CD1c-positive myeloid dendritic cell (primary cell): ENCODE data around the gene TUBA3D.
"Not testable (repeated sequence)": the region's sequence is repeated elsewhere in the genome, so short reads cannot be mapped to it uniquely, and the experiment has no call there.

ENCODE experiments used
- DNase-seq: peaks from one replicate; pipeline ENCODE4 v3.0.0-alpha.2; 2016; ENCODE audit errors: extremely low spot score

Gene TUBA3D

GRCh38 chr2:131514408-131515166, 38.7 kb downstream of the TUBA3D start:
- not testable (repeated sequence) for DNase-seq

- not testable (repeated sequence) for DNase-seq
These were observed 39.3 kb downstream of the TUBA3D start for GRCh38 chr2:131515235-131515634.

- no peak for DNase-seq
These were observed 40.1 kb downstream of the TUBA3D start for GRCh38 chr2:131516011-131516410.

GRCh38 chr2:131516621-131517020, 40.7 kb downstream of the TUBA3D start:
- not testable (repeated sequence) for DNase-seq

- DNase-seq = no peak
These were observed 41.4 kb downstream of the TUBA3D start for GRCh38 chr2:131517106-131517831.

GRCh38 chr2:131517856-131518255, 41.9 kb downstream of the TUBA3D start:
- not testable (repeated sequence) for DNase-seq

GRCh38 chr2:131518531-131518930, 42.6 kb downstream of the TUBA3D start:
- not testable (repeated sequence) for DNase-seq

- no peak for DNase-seq
These were observed 43.5 kb downstream of the TUBA3D start for GRCh38 chr2:131519466-131519865.

- not testable (repeated sequence) for DNase-seq
These were observed 44.1 kb downstream of the TUBA3D start for GRCh38 chr2:131519871-131520470.

GRCh38 chr2:131520526-131520925, 44.6 kb downstream of the TUBA3D start:
- DNase-seq = no peak

GRCh38 chr2:131521524-131521923, 45.6 kb downstream of the TUBA3D start:
- not testable (repeated sequence) for DNase-seq

GRCh38 chr2:131521961-131522781, 46.3 kb downstream of the TUBA3D start:
- no peak for DNase-seq

- DNase-seq = not testable (repeated sequence)
These were observed 49.3 kb downstream of the TUBA3D start for GRCh38 chr2:131525256-131525655.

- peak; percentile 68 for DNase-seq
These were observed 51.4 kb downstream of the TUBA3D start, which contains the start of gene CCDC74A for GRCh38 chr2:131527131-131528001. TSS of gene CCDC74A (plus strand) at chr2:131527888. CDS start at chr2:131527971, 83 bp downstream.

- not testable (repeated sequence) for DNase-seq
These were observed 53.3 kb downstream of the TUBA3D start for GRCh38 chr2:131528981-131529863.

GRCh38 chr2:131529864-131530445, 54.0 kb downstream of the TUBA3D start:
- DNase-seq = not testable (repeated sequence)

- DNase-seq = not testable (repeated sequence)
These were observed 54.9 kb downstream of the TUBA3D start for GRCh38 chr2:131530626-131531344.

- not testable (repeated sequence) for DNase-seq
These were observed 55.7 kb downstream of the TUBA3D start for GRCh38 chr2:131531547-131532185.
